GM12878 (cell line): Measurements from ENCODE around the gene STK33. TPM values are rescaled to one million over a fixed set of nuclear protein-coding genes. Genes with fewer than 3 reads are reported as not detected.

Experiments used
- ATAC-seq: fragments of 200-7000 bp; cut with Tn5 transposase; 3 replicates; pipeline ENCODE4 v1.9.1; 2020; ENCODE audit warnings: mild to moderate bottlenecking, moderate library complexity
- BruUV-seq: library from RNA; stranded (reverse); fragments of 400-500 nt; replicated peaks from 2 replicates; lab custom pipeline; 2021; lab: Mats Ljungman, UMichigan
- CTCF ChIA-PET: fragments of 300-600 bp; sonication (Branson Sonifier 250); formaldehyde crosslinking; extraction: SDS; loops from one replicate; lab custom pipeline; 2021; ENCODE audit warnings: inconsistent platforms; lab: Yijun Ruan, JAX
- POLR2A ChIA-PET: fragments of 350-600 bp; formaldehyde crosslinking; extraction: SDS; loops from one replicate; lab custom pipeline; 2021; ENCODE audit warnings: inconsistent platforms; lab: Charles Lee
- RAD21 ChIA-PET: fragments of 300-600 bp; sonication (Branson Sonifier 250); formaldehyde crosslinking; loops from one replicate; lab custom pipeline; 2023; ENCODE audit warnings: antibody characterized with exemption; ENCODE audit not compliant: unreplicated experiment; lab: Charles Lee
- SMC1A ChIA-PET: fragments of 300-600 bp; sonication (Branson Sonifier 250); formaldehyde crosslinking; loops from one replicate; lab custom pipeline; 2023; ENCODE audit not compliant: unreplicated experiment, uncharacterized antibody; lab: Charles Lee
- DNase-seq: peaks from one replicate; pipeline ENCODE4 v3.0.0-alpha.2; 2011; ENCODE audit warnings: low read depth, low spot score
- FAIRE-seq: peaks from 3 replicates; lab custom pipeline; 2011; peaks lifted over from hg19 to GRCh38; lab: Jason Lieb, UNC
- H2AFZ ChIP-seq: 2 replicates; pipeline ENCODE4 v1.6.0; 2011; ENCODE audit warnings: low read depth, low read length, control low read depth; ENCODE audit not compliant: control insufficient read depth
- H3K27ac ChIP-seq: 2 replicates; pipeline ENCODE4 v1.5.1; 2011; ENCODE audit warnings: control low read depth; ENCODE audit not compliant: control insufficient read depth, insufficient read depth
- H3K27me3 ChIP-seq, 2 experiments: replicated peaks in 1 of 2; 2 replicates each; pipeline versions ENCODE4 v1.6.0 to v1.6.1; 2011; ENCODE audit warnings: low read length in 1 of 2; ENCODE audit not compliant: control insufficient read depth in 2 of 2, insufficient read depth in 2 of 2
- H3K36me3 ChIP-seq, 2 experiments: 2 replicates each; pipeline ENCODE4 v1.5.1; 2011; ENCODE audit warnings: low read length in 1 of 2; ENCODE audit not compliant: control insufficient read depth in 2 of 2, insufficient read depth in 2 of 2
- H3K4me1 ChIP-seq: 2 replicates; pipeline ENCODE4 v1.6.1; 2011; ENCODE audit warnings: mild to moderate bottlenecking, low read length, moderate library complexity, mixed read lengths; ENCODE audit not compliant: control insufficient read depth, insufficient read depth
- H3K4me2 ChIP-seq: 2 replicates; pipeline ENCODE4 v1.6.0; 2011; ENCODE audit warnings: control low read depth; ENCODE audit not compliant: control insufficient read depth, insufficient read depth
- H3K4me3 ChIP-seq: fragments of 200-600 bp; sonication (generic); 2 replicates; pipeline ENCODE4 v1.5.1; 2016
- H3K79me2 ChIP-seq: 2 replicates; pipeline ENCODE4 v1.6.0; 2011; ENCODE audit warnings: low read length; ENCODE audit not compliant: control insufficient read depth, insufficient read depth
- H3K9ac ChIP-seq: 2 replicates; pipeline ENCODE4 v1.8.0; 2011; ENCODE audit warnings: low read length, control low read depth, mixed read lengths; ENCODE audit not compliant: control insufficient read depth, insufficient read depth
- H3K9me3 ChIP-seq: replicated peaks from 3 replicates; pipeline ENCODE4 v1.5.1; 2011; ENCODE audit warnings: mild to moderate bottlenecking, low read length; ENCODE audit not compliant: control insufficient read depth, insufficient read depth
- H4K20me1 ChIP-seq: 2 replicates; pipeline ENCODE4 v1.6.0; 2011; ENCODE audit not compliant: control insufficient read depth, insufficient read depth
- ATF7 ChIP-seq: fragments of 450-650 bp; IDR thresholded peaks from 2 replicates; pipeline ENCODE4 v1.6.1; 2016; ENCODE audit warnings: low read depth, mild to moderate bottlenecking
- CREB1 ChIP-seq: IDR thresholded peaks from 2 replicates; pipeline ENCODE4 v1.6.1; 2012; ENCODE audit warnings: low read depth, mild to moderate bottlenecking, inconsistent platforms
- GABPA ChIP-seq: IDR thresholded peaks from 2 replicates; pipeline ENCODE4 v1.6.1; 2014; ENCODE audit warnings: antibody characterized with exemption, low read depth, mild to moderate bottlenecking, inconsistent platforms
- RBBP5 ChIP-seq: fragments of 200-600 bp; sonication (generic); conservative IDR thresholded peaks from 2 replicates; pipeline ENCODE4 v1.6.1; 2016
- SIX5 ChIP-seq: IDR thresholded peaks from 2 replicates; pipeline ENCODE4 v1.6.1; 2011; ENCODE audit warnings: mild to moderate bottlenecking, low read depth, low read length, moderate library complexity; ENCODE audit not compliant: severe bottlenecking
- SMC3 ChIP-seq: IDR thresholded peaks from 2 replicates; pipeline ENCODE4 v1.6.1; 2011; ENCODE audit warnings: low read length, improper control_type of control experiment, borderline replicate concordance
- WRNIP1 ChIP-seq: IDR thresholded peaks from 2 replicates; pipeline ENCODE4 v1.6.1; 2011; ENCODE audit warnings: low read depth, low read length, improper control_type of control experiment, borderline replicate concordance
- YY1 ChIP-seq: IDR thresholded peaks from 2 replicates; pipeline ENCODE4 v1.6.1; 2011; ENCODE audit warnings: low read depth, mild to moderate bottlenecking, low read length
- ZNF384 ChIP-seq: IDR thresholded peaks from 2 replicates; pipeline ENCODE4 v1.6.1; 2012; ENCODE audit warnings: low read depth, mild to moderate bottlenecking, low read length, improper control_type of control experiment, borderline replicate concordance
- WGBS: methylation state at CpG from one replicate; pipeline ENCODE4 v1.1.6; 2016; ENCODE audit warnings: low lambda C conversion rate; ENCODE audit not compliant: insufficient replicate concordance, insufficient coverage; ENCODE audit errors: missing lambda C conversion rate; 5-methylcytosine and 5-hydroxymethylcytosine counted together
- in situ Hi-C: fragments of 300-500 bp; cut with MboI; formaldehyde crosslinking; loops from 9 replicates; pipeline ENCODE4 v1.14.3; 2018; ENCODE audit warnings: mixed read lengths
- intact Hi-C: fragments of 100-400 bp; cut with micrococcal nuclease; formaldehyde crosslinking; loops from one replicate; pipeline ENCODE4 v1.14.2; 2022; ENCODE audit not compliant: unreplicated experiment
- polyA plus RNA-seq, 11 experiments: library from polyadenylated mRNA; depleted of rRNA in 4 of 11; unstranded in 6 of 11; stranded (reverse) in 5 of 11; fragments of >200 nt; fragmentation: Nextera tagmentation in 4 of 11; fragmentation: Illumina TruSeq in 1 of 11; extraction: Ambion mirVana in 4 of 11; extraction: Trizol in 1 of 11; gene quantifications; 1 replicate in 1 of 11; 2 replicates in 10 of 11; pipeline versions ENCODE4 v1.2.1 to v1.2.3, GENCODE V29; 2011 to 2016; ENCODE audit warnings: inconsistent platforms in 2 of 11, missing spikeins in 2 of 11, low read depth in 1 of 11
- total RNA-seq, 4 experiments: library from RNA; depleted of rRNA in 3 of 4; stranded (reverse); fragments of >200 nt in 3 of 4; fragmentation: Illumina TruSeq in 1 of 4; extraction: Trizol in 1 of 4; gene quantifications; 2 replicates each; pipeline versions ENCODE4 v1.2.1 to v1.2.3, GENCODE V29; 2013 to 2021
- TF ChIP-seq, protein P1 (sequence below): fragments of 450-650 bp; IDR thresholded peaks from 2 replicates; pipeline ENCODE4 v1.6.1; 2017; ENCODE audit warnings: mild to moderate bottlenecking, moderate library complexity
- TF ChIP-seq, protein P2 (sequence below): fragments of 450-650 bp; IDR thresholded peaks from 2 replicates; pipeline ENCODE4 v1.6.1; 2018; ENCODE audit warnings: borderline replicate concordance, mild to moderate bottlenecking; ENCODE audit not compliant: partially characterized antibody
- TF ChIP-seq, protein P3 (sequence below): fragments of 450-650 bp; IDR thresholded peaks from 2 replicates; pipeline ENCODE4 v1.6.1; 2018; ENCODE audit warnings: mild to moderate bottlenecking, low read depth, moderate library complexity; ENCODE audit not compliant: partially characterized antibody

STK33 gene
- total and polyA plus RNA-seq, 10 of the 15 experiments (the other 5 are each of a cell fraction or from before 2014, with no cell fraction given): 5.2 to 27.3 (median 18.3) TPM

DNA sequence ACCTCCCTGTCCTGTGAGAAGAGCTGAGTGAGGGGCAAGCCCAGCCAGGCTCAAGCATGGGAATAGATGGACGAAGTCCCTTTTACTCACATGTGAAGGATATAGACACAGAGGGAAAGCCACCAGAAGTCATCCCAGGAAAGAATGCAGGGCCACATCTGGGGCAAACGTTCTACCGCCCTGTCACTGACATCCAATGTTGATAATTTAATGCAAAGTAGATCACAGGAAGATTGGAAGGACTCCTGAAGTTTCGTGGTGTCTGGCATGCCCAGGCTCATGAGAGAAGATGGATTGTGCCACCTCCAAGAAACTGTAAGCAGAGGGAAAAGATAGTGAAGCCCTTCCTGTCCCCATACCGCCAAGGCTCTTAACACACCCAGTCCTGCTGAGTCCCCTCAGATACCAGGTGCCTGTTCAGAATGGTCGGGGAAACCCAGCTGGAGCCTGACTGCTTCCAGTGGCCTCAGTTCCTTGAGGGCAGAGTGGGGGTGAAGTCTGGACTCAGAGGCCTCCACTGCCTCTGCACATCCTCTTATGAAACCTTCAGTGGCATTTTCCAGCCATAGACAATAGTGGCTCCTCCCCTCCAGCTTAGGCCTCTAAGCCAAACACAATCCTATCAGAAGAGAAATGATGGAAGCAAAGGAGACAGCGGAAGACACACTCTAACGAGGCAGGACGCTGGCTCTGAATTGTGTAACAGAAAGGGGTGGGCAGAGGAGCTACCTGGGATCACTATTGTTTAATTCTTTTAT lies 7.5 kb upstream of the STK33 start:
- ATAC-seq (no peak), DNase-seq (no peak), FAIRE-seq (no peak)
- in situ Hi-C loops: no loop called here
- ChIA-PET CTCF (interaction anchor here (1.0 kb wide), 1 partner anchor 381 kb away, joined by 3 read pairs; no protein-coding TSS in a partner anchor), SMC1A (interaction anchor here (0.9 kb wide), 1 partner anchor 358 kb away, joined by 3 read pairs; no protein-coding TSS in a partner anchor), POLR2A (interaction anchor here (0.7 kb wide), 1 partner anchor 34 kb away, joined by 3 read pairs; no protein-coding TSS in a partner anchor), RAD21 (no interaction called here)
- H3K9ac ChIP-seq: no peak overlapping the region
- H2AFZ ChIP-seq: no peak overlapping the region
- no peak overlapping the region for H3K4me3 ChIP-seq
- BruUV-seq: no TSS peak
- TF ChIP-seq SMC3: no peak
- no peak for TF ChIP-seq WRNIP1
- TF ChIP-seq ATF7: no peak
- TF ChIP-seq ZNF384: no peak
- TF ChIP-seq, protein P1, sequence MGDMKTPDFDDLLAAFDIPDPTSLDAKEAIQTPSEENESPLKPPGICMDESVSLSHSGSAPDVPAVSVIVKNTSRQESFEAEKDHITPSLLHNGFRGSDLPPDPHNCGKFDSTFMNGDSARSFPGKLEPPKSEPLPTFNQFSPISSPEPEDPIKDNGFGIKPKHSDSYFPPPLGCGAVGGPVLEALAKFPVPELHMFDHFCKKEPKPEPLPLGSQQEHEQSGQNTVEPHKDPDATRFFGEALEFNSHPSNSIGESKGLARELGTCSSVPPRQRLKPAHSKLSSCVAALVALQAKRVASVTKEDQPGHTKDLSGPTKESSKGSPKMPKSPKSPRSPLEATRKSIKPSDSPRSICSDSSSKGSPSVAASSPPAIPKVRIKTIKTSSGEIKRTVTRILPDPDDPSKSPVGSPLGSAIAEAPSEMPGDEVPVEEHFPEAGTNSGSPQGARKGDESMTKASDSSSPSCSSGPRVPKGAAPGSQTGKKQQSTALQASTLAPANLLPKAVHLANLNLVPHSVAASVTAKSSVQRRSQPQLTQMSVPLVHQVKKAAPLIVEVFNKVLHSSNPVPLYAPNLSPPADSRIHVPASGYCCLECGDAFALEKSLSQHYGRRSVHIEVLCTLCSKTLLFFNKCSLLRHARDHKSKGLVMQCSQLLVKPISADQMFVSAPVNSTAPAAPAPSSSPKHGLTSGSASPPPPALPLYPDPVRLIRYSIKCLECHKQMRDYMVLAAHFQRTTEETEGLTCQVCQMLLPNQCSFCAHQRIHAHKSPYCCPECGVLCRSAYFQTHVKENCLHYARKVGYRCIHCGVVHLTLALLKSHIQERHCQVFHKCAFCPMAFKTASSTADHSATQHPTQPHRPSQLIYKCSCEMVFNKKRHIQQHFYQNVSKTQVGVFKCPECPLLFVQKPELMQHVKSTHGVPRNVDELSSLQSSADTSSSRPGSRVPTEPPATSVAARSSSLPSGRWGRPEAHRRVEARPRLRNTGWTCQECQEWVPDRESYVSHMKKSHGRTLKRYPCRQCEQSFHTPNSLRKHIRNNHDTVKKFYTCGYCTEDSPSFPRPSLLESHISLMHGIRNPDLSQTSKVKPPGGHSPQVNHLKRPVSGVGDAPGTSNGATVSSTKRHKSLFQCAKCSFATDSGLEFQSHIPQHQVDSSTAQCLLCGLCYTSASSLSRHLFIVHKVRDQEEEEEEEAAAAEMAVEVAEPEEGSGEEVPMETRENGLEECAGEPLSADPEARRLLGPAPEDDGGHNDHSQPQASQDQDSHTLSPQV: no peak
- no peak for TF ChIP-seq YY1
- no peak for TF ChIP-seq SIX5
- no peak for TF ChIP-seq RBBP5
- TF ChIP-seq, protein P2, sequence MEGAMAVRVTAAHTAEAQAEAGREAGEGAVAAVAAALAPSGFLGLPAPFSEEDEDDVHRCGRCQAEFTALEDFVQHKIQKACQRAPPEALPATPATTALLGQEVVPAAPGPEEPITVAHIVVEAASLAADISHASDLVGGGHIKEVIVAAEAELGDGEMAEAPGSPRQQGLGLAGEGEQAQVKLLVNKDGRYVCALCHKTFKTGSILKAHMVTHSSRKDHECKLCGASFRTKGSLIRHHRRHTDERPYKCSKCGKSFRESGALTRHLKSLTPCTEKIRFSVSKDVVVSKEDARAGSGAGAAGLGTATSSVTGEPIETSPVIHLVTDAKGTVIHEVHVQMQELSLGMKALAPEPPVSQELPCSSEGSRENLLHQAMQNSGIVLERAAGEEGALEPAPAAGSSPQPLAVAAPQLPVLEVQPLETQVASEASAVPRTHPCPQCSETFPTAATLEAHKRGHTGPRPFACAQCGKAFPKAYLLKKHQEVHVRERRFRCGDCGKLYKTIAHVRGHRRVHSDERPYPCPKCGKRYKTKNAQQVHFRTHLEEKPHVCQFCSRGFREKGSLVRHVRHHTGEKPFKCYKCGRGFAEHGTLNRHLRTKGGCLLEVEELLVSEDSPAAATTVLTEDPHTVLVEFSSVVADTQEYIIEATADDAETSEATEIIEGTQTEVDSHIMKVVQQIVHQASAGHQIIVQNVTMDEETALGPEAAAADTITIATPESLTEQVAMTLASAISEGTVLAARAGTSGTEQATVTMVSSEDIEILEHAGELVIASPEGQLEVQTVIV: no peak
- no peak for TF ChIP-seq GABPA
- TF ChIP-seq, protein P3, sequence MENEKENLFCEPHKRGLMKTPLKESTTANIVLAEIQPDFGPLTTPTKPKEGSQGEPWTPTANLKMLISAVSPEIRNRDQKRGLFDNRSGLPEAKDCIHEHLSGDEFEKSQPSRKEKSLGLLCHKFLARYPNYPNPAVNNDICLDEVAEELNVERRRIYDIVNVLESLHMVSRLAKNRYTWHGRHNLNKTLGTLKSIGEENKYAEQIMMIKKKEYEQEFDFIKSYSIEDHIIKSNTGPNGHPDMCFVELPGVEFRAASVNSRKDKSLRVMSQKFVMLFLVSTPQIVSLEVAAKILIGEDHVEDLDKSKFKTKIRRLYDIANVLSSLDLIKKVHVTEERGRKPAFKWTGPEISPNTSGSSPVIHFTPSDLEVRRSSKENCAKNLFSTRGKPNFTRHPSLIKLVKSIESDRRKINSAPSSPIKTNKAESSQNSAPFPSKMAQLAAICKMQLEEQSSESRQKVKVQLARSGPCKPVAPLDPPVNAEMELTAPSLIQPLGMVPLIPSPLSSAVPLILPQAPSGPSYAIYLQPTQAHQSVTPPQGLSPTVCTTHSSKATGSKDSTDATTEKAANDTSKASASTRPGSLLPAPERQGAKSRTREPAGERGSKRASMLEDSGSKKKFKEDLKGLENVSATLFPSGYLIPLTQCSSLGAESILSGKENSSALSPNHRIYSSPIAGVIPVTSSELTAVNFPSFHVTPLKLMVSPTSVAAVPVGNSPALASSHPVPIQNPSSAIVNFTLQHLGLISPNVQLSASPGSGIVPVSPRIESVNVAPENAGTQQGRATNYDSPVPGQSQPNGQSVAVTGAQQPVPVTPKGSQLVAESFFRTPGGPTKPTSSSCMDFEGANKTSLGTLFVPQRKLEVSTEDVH: no peak
- no peak for TF ChIP-seq CREB1
- intact Hi-C loops: loop anchor here (10.0 kb wide), 1 partner anchor 377 kb away; no protein-coding TSS in a partner anchor
- WGBS: 55% methylated on average over 9 of the region's 9 CpGs
- H3K36me3 ChIP-seq: no peaks in the 10 kb centered on the region
- H3K9me3 ChIP-seq: no peaks in the 10 kb centered on the region
- no peaks in the 10 kb centered on the region for H3K4me1 ChIP-seq
- no peak overlapping the region for H3K4me2 ChIP-seq
- no peak overlapping the region for H3K27ac ChIP-seq
- H4K20me1 ChIP-seq: no peaks in the 10 kb centered on the region
- no peaks in the 10 kb centered on the region for H3K27me3 ChIP-seq
- no peaks in the 10 kb centered on the region for H3K79me2 ChIP-seq
